ENCODE measurements around the gene CNIH3.

The CNIH3 gene

GRCh38 chr1:224737353-224737727 is 121.2 kb downstream of the CNIH3 start:
- no peak for DNase-seq
- intact Hi-C loops (cut with DNase I), result no loop called here

GRCh38 chr1:224739303-224739996 is 123.3 kb downstream of the CNIH3 start:
- intact Hi-C loops (cut with DNase I), result no loop called here
- DNase-seq, result no peak

- DNase-seq, result no peak
- intact Hi-C loops (cut with DNase I), result no loop called here
Observed at GRCh38 chr1:224739997-224740684, 124.0 kb downstream of the CNIH3 start.

GRCh38 chr1:224740685-224741052 is 124.6 kb downstream of the CNIH3 start:
- DNase-seq, result no peak
- intact Hi-C loops (cut with DNase I), result no loop called here

- no peak for DNase-seq
- intact Hi-C loops (cut with DNase I), result no loop called here
Observed at GRCh38 chr1:224742349-224742748, 126.2 kb downstream of the CNIH3 start.

- intact Hi-C loops (cut with DNase I), result no loop called here
- no peak for DNase-seq
Observed at GRCh38 chr1:224743608-224744164, 127.6 kb downstream of the CNIH3 start.

GRCh38 chr1:224744521-224744920 is 128.4 kb downstream of the CNIH3 start:
- no peak for DNase-seq
- intact Hi-C loops (cut with DNase I), result no loop called here

GRCh38 chr1:224745394-224745793 is 129.3 kb downstream of the CNIH3 start:
- intact Hi-C loops (cut with DNase I), result no loop called here
- no peak for DNase-seq

GRCh38 chr1:224745924-224746323 is 129.8 kb downstream of the CNIH3 start:
- DNase-seq, result no peak
- intact Hi-C loops (cut with DNase I), result no loop called here

GRCh38 chr1:224747578-224747977 is 131.5 kb downstream of the CNIH3 start:
- DNase-seq, result no peak
- intact Hi-C loops (cut with DNase I), result no loop called here

GRCh38 chr1:224749916-224750315 is 133.8 kb downstream of the CNIH3 start:
- no peak for DNase-seq
- intact Hi-C loops (cut with DNase I), result no loop called here

- intact Hi-C loops (cut with DNase I), result no loop called here
- no peak for DNase-seq
Observed at GRCh38 chr1:224751624-224752311, 135.7 kb downstream of the CNIH3 start.

- no peak for DNase-seq
- intact Hi-C loops (cut with DNase I), result no loop called here
Observed at GRCh38 chr1:224753491-224753890, 137.4 kb downstream of the CNIH3 start.

GRCh38 chr1:224755586-224755985 is 139.5 kb downstream of the CNIH3 start:
- intact Hi-C loops (cut with DNase I), result no loop called here
- peak in 1 of 10 donors; percentile 35 for DNase-seq

GRCh38 chr1:224757508-224757907 is 141.4 kb downstream of the CNIH3 start:
- DNase-seq, result no peak
- intact Hi-C loops (cut with DNase I), result no loop called here

GRCh38 chr1:224759135-224759534 is 143.0 kb downstream of the CNIH3 start:
- intact Hi-C loops (cut with DNase I), result no loop called here
- no peak for DNase-seq

GRCh38 chr1:224759681-224760091 is 143.6 kb downstream of the CNIH3 start:
- intact Hi-C loops (cut with DNase I), result no loop called here
- DNase-seq, result no peak

GRCh38 chr1:224760163-224760562 is 144.0 kb downstream of the CNIH3 start:
- DNase-seq, result no peak
- intact Hi-C loops (cut with DNase I), result no loop called here

- intact Hi-C loops (cut with DNase I), result no loop called here
- no peak for DNase-seq
Observed at GRCh38 chr1:224761245-224761644, 145.1 kb downstream of the CNIH3 start.

GRCh38 chr1:224762046-224762445 is 145.9 kb downstream of the CNIH3 start:
- intact Hi-C loops (cut with DNase I), result no loop called here
- DNase-seq, result no peak

GRCh38 chr1:224762701-224763100 is 146.6 kb downstream of the CNIH3 start:
- peak in 1 of 10 donors; percentile 37 for DNase-seq
- intact Hi-C loops (cut with DNase I), result no loop called here

Data from posterior cingulate gyrus (tissue), 11 donors.